Measurements from ENCODE around the gene SQSTM1.

Gene SQSTM1

GRCh38 chr5:179795863-179796833, 24.6 kb upstream of the SQSTM1 start:
- Histone ChIP-seq H3K4me3 (ENCODE audit: low read length) (peak overlapping the region; percentile 66), H3K27ac (ENCODE audit: low read length) (no peak overlapping the region), H3K27me3 (ENCODE audit: insufficient read depth, low read length) (0 out of 2 replicates have a peak, but pooled peaks cover 6% of the 10 kb centered on the region), H3K9ac (ENCODE audit: low read depth, low read length) (peak overlapping the region; percentile 59; the same call in 1 of the 2 replicates), H3K36me3 (ENCODE audit: insufficient read depth, low read depth, low read length) (peaks cover 35% of the 10 kb centered on the region), H3K4me1 (ENCODE audit: insufficient read depth, low read length) (peaks cover 7% of the 10 kb centered on the region; the same call in 1 of the 2 replicates), H3K9me3 (ENCODE audit: insufficient read depth, low read depth, low read length) (no peaks in the 10 kb centered on the region)

GRCh38 chr5:179796877-179797608, 23.7 kb upstream of the SQSTM1 start:
- Histone ChIP-seq H3K4me3 (ENCODE audit: low read length) (peak overlapping the region; percentile 66; the same call in 1 of the 2 replicates), H3K27me3 (ENCODE audit: insufficient read depth, low read length) (0 out of 2 replicates have a peak, but pooled peaks cover 6% of the 10 kb centered on the region), H3K36me3 (ENCODE audit: insufficient read depth, low read depth, low read length) (peaks cover 37% of the 10 kb centered on the region), H3K4me1 (ENCODE audit: insufficient read depth, low read length) (peaks cover 7% of the 10 kb centered on the region; the same call in 1 of the 2 replicates), H3K27ac (ENCODE audit: low read length) (no peak overlapping the region), H3K9ac (ENCODE audit: low read depth, low read length) (peak overlapping the region; percentile 33; the same call in 1 of the 2 replicates), H3K9me3 (ENCODE audit: insufficient read depth, low read depth, low read length) (no peaks in the 10 kb centered on the region)

GRCh38 chr5:179797741-179798140, 23.0 kb upstream of the SQSTM1 start:
- Histone ChIP-seq H3K9ac (ENCODE audit: low read depth, low read length) (no peak overlapping the region), H3K9me3 (ENCODE audit: insufficient read depth, low read depth, low read length) (no peaks in the 10 kb centered on the region), H3K27ac (ENCODE audit: low read length) (no peak overlapping the region), H3K36me3 (ENCODE audit: insufficient read depth, low read depth, low read length) (peaks cover 37% of the 10 kb centered on the region), H3K4me1 (ENCODE audit: insufficient read depth, low read length) (peaks cover 13% of the 10 kb centered on the region), H3K4me3 (ENCODE audit: low read length) (no peak overlapping the region), H3K27me3 (ENCODE audit: insufficient read depth, low read length) (0 out of 2 replicates have a peak, but pooled peaks cover 6% of the 10 kb centered on the region)

GRCh38 chr5:179798144-179798770, 22.4 kb upstream of the SQSTM1 start:
- Histone ChIP-seq H3K9ac (ENCODE audit: low read depth, low read length) (no peak overlapping the region), H3K4me1 (ENCODE audit: insufficient read depth, low read length) (peaks cover 18% of the 10 kb centered on the region), H3K36me3 (ENCODE audit: insufficient read depth, low read depth, low read length) (peaks cover 37% of the 10 kb centered on the region), H3K27me3 (ENCODE audit: insufficient read depth, low read length) (0 out of 2 replicates have a peak, but pooled peaks cover 6% of the 10 kb centered on the region), H3K27ac (ENCODE audit: low read length) (no peak overlapping the region), H3K9me3 (ENCODE audit: insufficient read depth, low read depth, low read length) (no peaks in the 10 kb centered on the region), H3K4me3 (ENCODE audit: low read length) (no peak overlapping the region)

- Histone ChIP-seq H3K9me3 (ENCODE audit: insufficient read depth, low read depth, low read length) (no peaks in the 10 kb centered on the region), H3K36me3 (ENCODE audit: insufficient read depth, low read depth, low read length) (peaks cover 37% of the 10 kb centered on the region), H3K4me1 (ENCODE audit: insufficient read depth, low read length) (peaks cover 23% of the 10 kb centered on the region), H3K9ac (ENCODE audit: low read depth, low read length) (no peak overlapping the region), H3K27me3 (ENCODE audit: insufficient read depth, low read length) (0 out of 2 replicates have a peak, but pooled peaks cover 6% of the 10 kb centered on the region), H3K4me3 (ENCODE audit: low read length) (no peak overlapping the region), H3K27ac (ENCODE audit: low read length) (no peak overlapping the region)
Observed at GRCh38 chr5:179798771-179799643, 21.7 kb upstream of the SQSTM1 start.

- peaks cover 37% of the 10 kb centered on the region for H3K36me3 ChIP-seq (ENCODE audit: insufficient read depth, low read depth, low read length)
- H3K9ac ChIP-seq (ENCODE audit: low read depth, low read length) = no peak overlapping the region
Observed at GRCh38 chr5:179799644-179799973, 21.1 kb upstream of the SQSTM1 start.

GRCh38 chr5:179800071-179800695, 20.5 kb upstream of the SQSTM1 start:
- peaks cover 7% of the 10 kb centered on the region; the same call in 1 of the 2 replicates for H3K27me3 ChIP-seq (ENCODE audit: insufficient read depth, low read length)

More at GRCh38 chr5:179799644-179799973, 21.1 kb upstream of the SQSTM1 start:
- Histone ChIP-seq H3K4me1 (ENCODE audit: insufficient read depth, low read length) (peaks cover 22% of the 10 kb centered on the region), H3K4me3 (ENCODE audit: low read length) (no peak overlapping the region), H3K9me3 (ENCODE audit: insufficient read depth, low read depth, low read length) (no peaks in the 10 kb centered on the region), H3K27ac (ENCODE audit: low read length) (no peak overlapping the region), H3K27me3 (ENCODE audit: insufficient read depth, low read length) (peaks cover 7% of the 10 kb centered on the region; the same call in 1 of the 2 replicates)

GRCh38 chr5:179800696-179801201, 20.0 kb upstream of the SQSTM1 start:
- Histone ChIP-seq H3K4me3 (ENCODE audit: low read length) (no peak overlapping the region), H3K36me3 (ENCODE audit: insufficient read depth, low read depth, low read length) (peaks cover 37% of the 10 kb centered on the region), H3K27me3 (ENCODE audit: insufficient read depth, low read length) (peaks cover 10% of the 10 kb centered on the region; the same call in 1 of the 2 replicates), H3K9ac (ENCODE audit: low read depth, low read length) (no peak overlapping the region), H3K9me3 (ENCODE audit: insufficient read depth, low read depth, low read length) (no peaks in the 10 kb centered on the region), H3K4me1 (ENCODE audit: insufficient read depth, low read length) (peaks cover 17% of the 10 kb centered on the region), H3K27ac (ENCODE audit: low read length) (no peak overlapping the region)

More at GRCh38 chr5:179800071-179800695, 20.5 kb upstream of the SQSTM1 start:
- Histone ChIP-seq H3K4me1 (ENCODE audit: insufficient read depth, low read length) (peaks cover 17% of the 10 kb centered on the region), H3K36me3 (ENCODE audit: insufficient read depth, low read depth, low read length) (peaks cover 37% of the 10 kb centered on the region), H3K27ac (ENCODE audit: low read length) (no peak overlapping the region), H3K4me3 (ENCODE audit: low read length) (no peak overlapping the region), H3K9ac (ENCODE audit: low read depth, low read length) (no peak overlapping the region), H3K9me3 (ENCODE audit: insufficient read depth, low read depth, low read length) (no peaks in the 10 kb centered on the region)

GRCh38 chr5:179801304-179802206, 19.1 kb upstream of the SQSTM1 start:
- no peak overlapping the region for H3K4me3 ChIP-seq (ENCODE audit: low read length)
- H3K4me1 ChIP-seq (ENCODE audit: insufficient read depth, low read length) = peaks cover 17% of the 10 kb centered on the region
- H3K36me3 ChIP-seq (ENCODE audit: insufficient read depth, low read depth, low read length) = peaks cover 37% of the 10 kb centered on the region
- no peak overlapping the region for H3K27ac ChIP-seq (ENCODE audit: low read length)
- H3K9ac ChIP-seq (ENCODE audit: low read depth, low read length) = no peak overlapping the region
- peaks cover 10% of the 10 kb centered on the region; the same call in 1 of the 2 replicates for H3K27me3 ChIP-seq (ENCODE audit: insufficient read depth, low read length)
- H3K9me3 ChIP-seq (ENCODE audit: insufficient read depth, low read depth, low read length) = no peaks in the 10 kb centered on the region
